ENCODE results near the gene DDI2.

DDI2 gene

GRCh38 chr1:15718199-15718601, 100.9 kb downstream of the DDI2 start:
- no peak overlapping the region for H3K27ac ChIP-seq
- no peak for TF ChIP-seq CTCF (conservative IDR thresholded peaks at IDR 0.05)
- no peak for TF ChIP-seq ZFX (IDR thresholded peaks at IDR 0.05)

All from C4-2B (cell line).